ENCODE measurements around the gene GATB.
A peak's percentile ranks its signal among the peaks of the same experiment; 100 is the strongest.

Gene GATB

GRCh38 chr4:151728679-151729078, 32.1 kb downstream of the GATB start:
- DNase-seq, result no peak

GRCh38 chr4:151728006-151728405, 32.8 kb downstream of the GATB start:
- no peak for DNase-seq

GRCh38 chr4:151727365-151727764, 33.4 kb downstream of the GATB start:
- DNase-seq, result no peak

- no peak for DNase-seq
Observed at GRCh38 chr4:151725087-151725486, 35.7 kb downstream of the GATB start.

- no peak for DNase-seq
Observed at GRCh38 chr4:151721916-151722315, 38.9 kb downstream of the GATB start.

- DNase-seq, result peak in 2 of 3 experiments; percentile 21 to 65
Observed at GRCh38 chr4:151721466-151721865, 39.3 kb downstream of the GATB start.

- DNase-seq, result no peak
Observed at GRCh38 chr4:151719956-151720334, 40.9 kb downstream of the GATB start.

GRCh38 chr4:151718984-151719955, 41.5 kb downstream of the GATB start:
- DNase-seq, result peak in 2 of 3 experiments; percentile 68 to 81

GRCh38 chr4:151717909-151718628, 42.7 kb downstream of the GATB start:
- DNase-seq, result no peak

- no peak for DNase-seq
Observed at GRCh38 chr4:151717314-151717713, 43.5 kb downstream of the GATB start.

- peak in 1 of 3 experiments; percentile 4 for DNase-seq
Observed at GRCh38 chr4:151716324-151716723, 44.5 kb downstream of the GATB start.

- DNase-seq, result no peak
Observed at GRCh38 chr4:151715881-151716280, 44.9 kb downstream of the GATB start.

GRCh38 chr4:151712777-151713176, 48.0 kb downstream of the GATB start:
- DNase-seq, result no peak

- DNase-seq, result no peak
Observed at GRCh38 chr4:151711646-151712045, 49.2 kb downstream of the GATB start.

- no peak for DNase-seq
Observed at GRCh38 chr4:151709587-151709986, 51.2 kb downstream of the GATB start.

- DNase-seq, result no peak
Observed at GRCh38 chr4:151709071-151709470, 51.7 kb downstream of the GATB start.

GRCh38 chr4:151708100-151708499, 52.7 kb downstream of the GATB start:
- no peak for DNase-seq

- DNase-seq, result no peak
Observed at GRCh38 chr4:151703401-151703800, 57.4 kb downstream of the GATB start.

GRCh38 chr4:151702256-151702655, 58.6 kb downstream of the GATB start:
- DNase-seq, result no peak

GRCh38 chr4:151700566-151701316, 60.1 kb downstream of the GATB start:
- DNase-seq, result no peak

- no peak for DNase-seq
Observed at GRCh38 chr4:151698213-151698612, 62.6 kb downstream of the GATB start.

GRCh38 chr4:151694961-151695720, 65.7 kb downstream of the GATB start:
- DNase-seq, result no peak
